DND-41 (cell line): ENCODE measurements around the gene CLN5.
A peak's percentile ranks its signal among the peaks of the same experiment; 100 is the strongest.
"Not testable (repeated sequence)": the region's sequence is repeated elsewhere in the genome, so short reads cannot be mapped to it uniquely, and the experiment has no call there.

Source experiments
- ATAC-seq: fragments of 200-7000 bp; cut with Tn5 transposase; 3 replicates; pipeline ENCODE4 v1.9.1; 2021; ENCODE audit warnings: low read depth; ENCODE audit not compliant: insufficient read depth
- DNase-seq: peaks from one replicate; pipeline ENCODE4 v3.0.0-alpha.2; 2020
- H2AFZ ChIP-seq: 2 replicates; pipeline ENCODE4 v1.6.0; 2012; ENCODE audit warnings: low read depth, low read length
- H3K27ac ChIP-seq: 2 replicates; pipeline ENCODE4 v1.5.1; 2012; ENCODE audit warnings: low read length, inconsistent platforms
- H3K27me3 ChIP-seq: fragments of 200-600 bp; sonication (generic); 2 replicates; pipeline ENCODE4 v1.6.0; 2012; ENCODE audit warnings: low read length, mild to moderate bottlenecking, inconsistent platforms; ENCODE audit not compliant: insufficient read depth, poor library complexity
- H3K36me3 ChIP-seq: 2 replicates; pipeline ENCODE4 v1.5.1; 2012; ENCODE audit warnings: low read length, inconsistent platforms; ENCODE audit not compliant: insufficient read depth
- H3K4me1 ChIP-seq: 2 replicates; pipeline ENCODE4 v1.5.1; 2012; ENCODE audit warnings: mild to moderate bottlenecking, low read length; ENCODE audit not compliant: insufficient read depth
- H3K4me2 ChIP-seq: 2 replicates; pipeline ENCODE4 v1.6.0; 2012; ENCODE audit warnings: mild to moderate bottlenecking, moderate library complexity, low read length, inconsistent platforms; ENCODE audit not compliant: insufficient read depth
- H3K4me3 ChIP-seq, 2 experiments: fragments of 200-600 bp in 1 of 2; shearing (Covaris generic) in 1 of 2; 2 replicates each; pipeline ENCODE4 v1.5.1; 2012 to 2016; ENCODE audit warnings: inconsistent platforms in 2 of 2, low read length in 2 of 2, mild to moderate bottlenecking in 2 of 2, low read depth in 1 of 2, moderate library complexity in 1 of 2
- H3K79me2 ChIP-seq: 2 replicates; pipeline ENCODE4 v1.6.0; 2012; ENCODE audit warnings: low read length, inconsistent platforms; ENCODE audit not compliant: insufficient read depth
- H3K9ac ChIP-seq: 2 replicates; pipeline ENCODE4 v1.6.0; 2012; ENCODE audit warnings: low read depth, mild to moderate bottlenecking, inconsistent platforms, low read length, moderate library complexity
- H3K9me3 ChIP-seq: 2 replicates; pipeline ENCODE4 v1.5.1; 2012; ENCODE audit warnings: low read length, moderate library complexity, mild to moderate bottlenecking, inconsistent platforms; ENCODE audit not compliant: insufficient read depth, severe bottlenecking
- H4K20me1 ChIP-seq: 2 replicates; pipeline ENCODE4 v1.6.0; 2012; ENCODE audit warnings: low read length; ENCODE audit not compliant: insufficient read depth
- CTCF ChIP-seq: IDR thresholded peaks from 2 replicates; pipeline ENCODE4 v1.5.1; 2012; ENCODE audit warnings: borderline replicate concordance, low read length, moderate library complexity, mild to moderate bottlenecking; ENCODE audit not compliant: poor library complexity, severe bottlenecking; ENCODE audit errors: extremely low read depth
- EZH2 ChIP-seq: IDR thresholded peaks from 3 replicates; pipeline ENCODE4 v1.6.1; 2012; ENCODE audit warnings: borderline replicate concordance, low read depth, mild to moderate bottlenecking, moderate library complexity, low read length, inconsistent platforms; ENCODE audit not compliant: severe bottlenecking

CLN5 gene

GRCh38 chr13:77001963-77002587 lies 10.2 kb downstream of the CLN5 start:
- no peak for DNase-seq
- Histone ChIP-seq H3K9me3 (no peaks in the 10 kb centered on the region), H3K36me3 (peaks cover 80% of the 10 kb centered on the region), H4K20me1 (peaks cover 9% of the 10 kb centered on the region; the same call in 1 of the 2 replicates), H3K4me2 (no peak overlapping the region), H3K79me2 (peaks cover 19% of the 10 kb centered on the region), H3K4me3 (no peak overlapping the region), H3K4me1 (no peaks in the 10 kb centered on the region), H2AFZ (no peak overlapping the region), H3K27ac (no peak overlapping the region), H3K27me3 (no peaks in the 10 kb centered on the region), H3K9ac (no peak overlapping the region)
- 0 out of 3 replicates have a peak, but pooled peaks have one; percentile 34 for ATAC-seq
- TF ChIP-seq CTCF (no peak), EZH2 (no peak)

DNA sequence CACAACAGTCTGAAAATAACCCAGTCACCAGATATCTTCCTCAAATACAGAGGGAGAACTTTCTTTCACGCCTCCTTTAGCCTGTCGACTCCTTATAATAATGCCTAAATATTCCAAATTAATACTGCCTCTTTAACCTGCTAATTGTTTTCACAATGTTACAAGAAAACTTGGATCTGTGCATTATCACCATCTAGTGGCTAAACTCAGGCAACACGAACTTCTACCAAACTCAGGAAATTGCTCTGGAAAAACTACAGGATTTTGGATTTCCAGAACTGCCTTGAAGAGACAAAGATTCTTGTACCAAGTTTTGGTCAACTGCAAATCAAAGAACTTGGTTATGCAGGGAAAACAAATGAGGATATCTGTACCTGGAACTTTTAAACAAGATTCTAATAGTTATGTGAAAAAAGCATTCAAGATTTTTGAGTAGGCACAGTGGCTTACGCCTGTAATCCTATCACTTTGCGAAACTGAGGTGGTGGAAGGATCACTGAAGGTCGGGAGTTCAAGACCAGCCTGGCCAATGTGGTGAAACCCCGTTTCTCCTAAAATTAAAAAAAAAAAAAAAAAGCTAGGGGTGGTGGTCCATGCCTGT lies 10.8 kb downstream of the CLN5 start:
- ATAC-seq (peak; percentile 51; the same call in 1 of the 3 replicates), DNase-seq (no peak)
- Histone ChIP-seq H3K9me3 (no peaks in the 10 kb centered on the region), H4K20me1 (peaks cover 11% of the 10 kb centered on the region; the same call in 1 of the 2 replicates), H3K4me1 (no peaks in the 10 kb centered on the region), H2AFZ (no peak overlapping the region), H3K9ac (no peak overlapping the region), H3K27me3 (no peaks in the 10 kb centered on the region), H3K36me3 (peaks cover 83% of the 10 kb centered on the region), H3K4me3 (no peak overlapping the region), H3K4me2 (no peak overlapping the region), H3K79me2 (peaks cover 23% of the 10 kb centered on the region), H3K27ac (no peak overlapping the region)
- TF ChIP-seq CTCF (peak; percentile 75), EZH2 (no peak)

GRCh38 chr13:77008337-77008736 lies 16.5 kb downstream of the CLN5 start:
- H3K4me1 ChIP-seq, H3K27ac ChIP-seq, DNase-seq, H3K9ac ChIP-seq, H3K27me3 ChIP-seq, H3K4me2 ChIP-seq, H3K9me3 ChIP-seq, H2AFZ ChIP-seq, ATAC-seq, H3K4me3 ChIP-seq: not testable (repeated sequence)
- Histone ChIP-seq H4K20me1 (peaks cover 26% of the 10 kb centered on the region; the same call in 1 of the 2 replicates), H3K36me3 (peaks cover 90% of the 10 kb centered on the region), H3K79me2 (peaks cover 65% of the 10 kb centered on the region)

- Histone ChIP-seq H3K4me2 (no peak overlapping the region), H3K4me1 (no peaks in the 10 kb centered on the region), H4K20me1 (peaks cover 26% of the 10 kb centered on the region; the same call in 1 of the 2 replicates), H3K9ac (no peak overlapping the region), H3K27me3 (no peaks in the 10 kb centered on the region), H3K79me2 (peaks cover 72% of the 10 kb centered on the region), H3K9me3 (no peaks in the 10 kb centered on the region), H3K4me3 (no peak overlapping the region), H3K36me3 (peaks cover 90% of the 10 kb centered on the region), H2AFZ (no peak overlapping the region), H3K27ac (no peak overlapping the region)
- no peak for ATAC-seq
- TF ChIP-seq EZH2 = no peak
- no peak for TF ChIP-seq CTCF
- no peak for DNase-seq
Measured at GRCh38 chr13:77009011-77009410, 17.1 kb downstream of the CLN5 start.

GRCh38 chr13:77009719-77010118 lies 17.8 kb downstream of the CLN5 start:
- ATAC-seq, H3K9me3 ChIP-seq, H3K4me3 ChIP-seq, H3K27me3 ChIP-seq, H3K9ac ChIP-seq, DNase-seq, H3K4me2 ChIP-seq, H3K4me1 ChIP-seq, H2AFZ ChIP-seq, H3K27ac ChIP-seq: not testable (repeated sequence)
- Histone ChIP-seq H3K79me2 (peaks cover 78% of the 10 kb centered on the region), H3K36me3 (peaks cover 93% of the 10 kb centered on the region), H4K20me1 (peaks cover 26% of the 10 kb centered on the region; the same call in 1 of the 2 replicates)
